ENCODE results near the gene ATP2C2.
A peak's percentile ranks its signal among the peaks of the same experiment; 100 is the strongest.

Gene ATP2C2

GRCh38 chr16:84497418-84498222 lies 129.3 kb downstream of the ATP2C2 start:
- DNase-seq (ENCODE audit: low read depth) = no peak

- no peak for DNase-seq (ENCODE audit: low read depth)
These were observed 129.9 kb downstream of the ATP2C2 start for GRCh38 chr16:84498223-84498610.

GRCh38 chr16:84498859-84499620 lies 130.7 kb downstream of the ATP2C2 start:
- no peak for DNase-seq (ENCODE audit: low read depth)

GRCh38 chr16:84499638-84500037 lies 131.3 kb downstream of the ATP2C2 start:
- DNase-seq (ENCODE audit: low read depth) = no peak

GRCh38 chr16:84500531-84500930 lies 132.2 kb downstream of the ATP2C2 start:
- DNase-seq (ENCODE audit: low read depth) = no peak

- DNase-seq (ENCODE audit: low read depth) = no peak
These were observed 132.9 kb downstream of the ATP2C2 start for GRCh38 chr16:84501077-84501735.

- DNase-seq (ENCODE audit: low read depth) = no peak
These were observed 133.7 kb downstream of the ATP2C2 start for GRCh38 chr16:84502075-84502474.

GRCh38 chr16:84502581-84502980 lies 134.2 kb downstream of the ATP2C2 start:
- DNase-seq (ENCODE audit: low read depth) = no peak

GRCh38 chr16:84503751-84504395 lies 135.5 kb downstream of the ATP2C2 start:
- DNase-seq (ENCODE audit: low read depth) = no peak

GRCh38 chr16:84504420-84505248 lies 136.3 kb downstream of the ATP2C2 start, which contains the start of gene MEAK7:
MEAK7 (minus strand) TSS chr16:84504659; CDS start chr16:84498086, 6,573 bp downstream.
- peak; percentile 96 for DNase-seq (ENCODE audit: low read depth)

- DNase-seq (ENCODE audit: low read depth) = no peak
These were observed 137.2 kb downstream of the ATP2C2 start for GRCh38 chr16:84505249-84506187.

- DNase-seq (ENCODE audit: low read depth) = no peak
These were observed 139.0 kb downstream of the ATP2C2 start for GRCh38 chr16:84507011-84507982.

GRCh38 chr16:84508502-84508901 lies 140.2 kb downstream of the ATP2C2 start:
- DNase-seq (ENCODE audit: low read depth) = no peak

GRCh38 chr16:84509032-84509950 lies 141.0 kb downstream of the ATP2C2 start:
- no peak for DNase-seq (ENCODE audit: low read depth)

- DNase-seq (ENCODE audit: low read depth) = peak; percentile 71
These were observed 143.0 kb downstream of the ATP2C2 start for GRCh38 chr16:84511180-84511800.

GRCh38 chr16:84511831-84512230 lies 143.5 kb downstream of the ATP2C2 start:
- DNase-seq (ENCODE audit: low read depth) = no peak

- no peak for DNase-seq (ENCODE audit: low read depth)
These were observed 144.8 kb downstream of the ATP2C2 start for GRCh38 chr16:84513123-84513522.

All from activated T-helper 1 cell treated with Interleukin-2 at 50 U/mL for 16 hours (primary cell).